HL-60/S4 treated with retinoic acid at 250 ng/mL for 4 days and 3 days (cell line): ENCODE measurements around the gene ST6GAL1.
"Not testable (repeated sequence)": the region's sequence is repeated elsewhere in the genome, so short reads cannot be mapped to it uniquely, and the experiment has no call there.

Experiments used
- in situ Hi-C: fragments of 300-500 bp; cut with MboI; formaldehyde crosslinking; loops from 2 replicates; pipeline ENCODE4 v1.7.0; 2022; ENCODE audit warnings: low sequenced_read_pairs

ST6GAL1 gene

GRCh38 chr3:186930143-186930640 lies at the start of gene ST6GAL1:
TSS of gene ST6GAL1 (plus strand) at chr3:186930526. CDS start at chr3:187042704, 112,178 bp downstream.
- in situ Hi-C loops, result no loop called here

GRCh38 chr3:186882150-186882524 lies 48.2 kb upstream of the ST6GAL1 start:
- in situ Hi-C loops, result loop anchor here (25.0 kb wide), 1 partner anchor 830 kb away; the partner anchor contains the start of gene RTP2

GRCh38 chr3:186882881-186883685 lies 47.2 kb upstream of the ST6GAL1 start:
- in situ Hi-C loops, result loop anchor here (25.0 kb wide), 1 partner anchor 829 kb away; the partner anchor contains the start of gene RTP2

GRCh38 chr3:186883686-186884058 lies 46.7 kb upstream of the ST6GAL1 start:
- in situ Hi-C loops, result loop anchor here (25.0 kb wide), 1 partner anchor 829 kb away; the partner anchor contains the start of gene RTP2

GRCh38 chr3:186884868-186885267 lies 45.5 kb upstream of the ST6GAL1 start:
- in situ Hi-C loops, result loop anchor here (25.0 kb wide), 1 partner anchor 827 kb away; the partner anchor contains the start of gene RTP2

- in situ Hi-C loops, result loop anchor here (25.0 kb wide), 1 partner anchor 826 kb away; the partner anchor contains the start of gene RTP2
Observed at GRCh38 chr3:186886202-186886981, 43.9 kb upstream of the ST6GAL1 start.

- in situ Hi-C loops, result loop anchor here (25.0 kb wide), 1 partner anchor 825 kb away; the partner anchor contains the start of gene RTP2
Observed at GRCh38 chr3:186887507-186887938, 42.8 kb upstream of the ST6GAL1 start.

GRCh38 chr3:186888569-186888968 lies 41.8 kb upstream of the ST6GAL1 start:
- in situ Hi-C loops, result loop anchor here (25.0 kb wide), 1 partner anchor 824 kb away; the partner anchor contains the start of gene RTP2

GRCh38 chr3:186889698-186890097 lies 40.6 kb upstream of the ST6GAL1 start:
- in situ Hi-C loops, result loop anchor here (25.0 kb wide), 1 partner anchor 823 kb away; the partner anchor contains the start of gene RTP2

GRCh38 chr3:186890911-186891310 lies 39.4 kb upstream of the ST6GAL1 start:
- in situ Hi-C loops, result loop anchor here (25.0 kb wide), 1 partner anchor 821 kb away; the partner anchor contains the start of gene RTP2

GRCh38 chr3:186893071-186893470 lies 37.3 kb upstream of the ST6GAL1 start:
- in situ Hi-C loops, result loop anchor here (25.0 kb wide), 1 partner anchor 819 kb away; the partner anchor contains the start of gene RTP2

GRCh38 chr3:186895406-186895805 lies 34.9 kb upstream of the ST6GAL1 start:
- in situ Hi-C loops, result loop anchor here (25.0 kb wide), 1 partner anchor 817 kb away; the partner anchor contains the start of gene RTP2

- in situ Hi-C loops, result loop anchor here (25.0 kb wide), 1 partner anchor 816 kb away; the partner anchor contains the start of gene RTP2
Observed at GRCh38 chr3:186896006-186896405, 34.3 kb upstream of the ST6GAL1 start.

GRCh38 chr3:186896875-186897274 lies 33.5 kb upstream of the ST6GAL1 start:
- in situ Hi-C loops, result loop anchor here (25.0 kb wide), 1 partner anchor 815 kb away; the partner anchor contains the start of gene RTP2

GRCh38 chr3:186901135-186901734 lies 29.1 kb upstream of the ST6GAL1 start:
- in situ Hi-C loops, result no loop called here

- in situ Hi-C loops, result no loop called here
Observed at GRCh38 chr3:186902154-186902553, 28.2 kb upstream of the ST6GAL1 start.

GRCh38 chr3:186902713-186903112 lies 27.6 kb upstream of the ST6GAL1 start:
- in situ Hi-C loops, result no loop called here

GRCh38 chr3:186903676-186904075 lies 26.6 kb upstream of the ST6GAL1 start:
- in situ Hi-C loops, result not testable (repeated sequence)

- in situ Hi-C loops, result not testable (repeated sequence)
Observed at GRCh38 chr3:186907075-186907474, 23.3 kb upstream of the ST6GAL1 start.
